Panc1 (cell line): ENCODE measurements around the gene RASL10A. TPM values are rescaled to one million over a fixed set of nuclear protein-coding genes. Genes with fewer than 3 reads are reported as not detected.

ENCODE experiments used
- ATAC-seq: fragments of 200-7000 bp; cut with Tn5 transposase; 2 replicates; pipeline ENCODE4 v1.9.1; 2020; ENCODE audit warnings: mild to moderate bottlenecking, moderate library complexity
- BruUV-seq: library from RNA; stranded (reverse); fragments of 400-500 nt; replicated peaks from 2 replicates; lab custom pipeline; 2021; lab: Mats Ljungman, UMichigan
- CTCF ChIA-PET: fragments of 300-600 bp; sonication (Branson Sonifier 250); formaldehyde crosslinking; loops from one replicate; lab custom pipeline; 2022; ENCODE audit warnings: antibody characterized with exemption; lab: Charles Lee
- POLR2A ChIA-PET: fragments of 300-600 bp; sonication (Branson Sonifier 250); formaldehyde crosslinking; loops from one replicate; lab custom pipeline; 2022; ENCODE audit warnings: antibody characterized with exemption; lab: Charles Lee
- DNase-seq: peaks from one replicate; pipeline ENCODE4 v3.0.0-alpha.2; 2010; ENCODE audit warnings: low read depth, low spot score
- H3K27ac ChIP-seq: 2 replicates; pipeline ENCODE4 v1.5.1; 2011; ENCODE audit warnings: mild to moderate bottlenecking, low read length, inconsistent platforms
- H3K27me3 ChIP-seq: fragments of 200-500 bp; sonication (Bioruptor generic); 2 replicates; pipeline ENCODE4 v1.6.0; 2014; ENCODE audit warnings: low read length, inconsistent platforms; ENCODE audit not compliant: control insufficient read depth, insufficient read depth
- H3K36me3 ChIP-seq: fragments of 200-500 bp; sonication (Bioruptor generic); 2 replicates; pipeline ENCODE4 v1.5.1; 2014; ENCODE audit warnings: inconsistent platforms, mild to moderate bottlenecking, low read length, moderate library complexity; ENCODE audit not compliant: control insufficient read depth, insufficient read depth
- H3K4me1 ChIP-seq: 2 replicates; pipeline ENCODE4 v1.5.1; 2011; ENCODE audit warnings: inconsistent platforms, mild to moderate bottlenecking, low read length, moderate library complexity; ENCODE audit not compliant: control insufficient read depth, insufficient read depth
- H3K4me3 ChIP-seq, 2 experiments: 2 replicates each; pipeline ENCODE4 v1.5.1; 2011 to 2012; ENCODE audit warnings: low read depth in 2 of 2, low read length in 2 of 2, mild to moderate bottlenecking in 2 of 2, inconsistent platforms in 1 of 2, moderate library complexity in 1 of 2
- H3K9me3 ChIP-seq: fragments of 200-500 bp; sonication (Bioruptor generic); 2 replicates; pipeline ENCODE4 v1.5.1; 2014; ENCODE audit warnings: low read depth, mild to moderate bottlenecking, inconsistent platforms, low read length, moderate library complexity; ENCODE audit not compliant: control insufficient read depth, insufficient read depth
- POLR2AphosphoS5 ChIP-seq: IDR thresholded peaks from 2 replicates; pipeline ENCODE4 v1.6.1; 2012; ENCODE audit warnings: mild to moderate bottlenecking, low read depth, low read length, moderate library complexity
- SIN3A ChIP-seq: IDR thresholded peaks from 2 replicates; pipeline ENCODE4 v1.6.1; 2012; ENCODE audit warnings: low read depth, mild to moderate bottlenecking, low read length, moderate library complexity, borderline replicate concordance; ENCODE audit not compliant: insufficient read depth
- TCF7L2 ChIP-seq: IDR thresholded peaks from 2 replicates; pipeline ENCODE4 v1.6.1; 2011; ENCODE audit warnings: mild to moderate bottlenecking, low read depth, low read length, inconsistent platforms
- in situ Hi-C: cut with HindIII; loops from 2 replicates; pipeline ENCODE4 v1.10.0; 2016; ENCODE audit warnings: low sequenced_read_pairs, low pct_unique_long_range_greater_than_20kb
- intact Hi-C: fragments of 100-400 bp; cut with micrococcal nuclease; formaldehyde crosslinking; loops from one replicate; pipeline ENCODE4 v1.10.0; 2022; ENCODE audit not compliant: unreplicated experiment
- total RNA-seq: library from RNA; stranded (reverse); gene quantifications from one replicate; pipeline ENCODE4 v1.2.1, GENCODE V29; 2021; ENCODE audit not compliant: unreplicated experiment
- TF ChIP-seq, protein P1 (sequence below): fragments of 450-650 bp; IDR thresholded peaks from 2 replicates; pipeline ENCODE4 v1.5.1; 2017; ENCODE audit warnings: mild to moderate bottlenecking
- TF ChIP-seq, protein P2 (sequence below), 2 experiments: IDR thresholded peaks; 2 replicates each; pipeline ENCODE4 v1.6.1; 2011 to 2012; ENCODE audit warnings: low read depth in 2 of 2, control low read depth in 1 of 2, low read length in 1 of 2, mild to moderate bottlenecking in 1 of 2, moderate library complexity in 1 of 2; ENCODE audit not compliant: insufficient read depth in 1 of 2

Gene RASL10A
- total RNA-seq, 1 experiment from 2014 or later: 2.6 TPM

DNA sequence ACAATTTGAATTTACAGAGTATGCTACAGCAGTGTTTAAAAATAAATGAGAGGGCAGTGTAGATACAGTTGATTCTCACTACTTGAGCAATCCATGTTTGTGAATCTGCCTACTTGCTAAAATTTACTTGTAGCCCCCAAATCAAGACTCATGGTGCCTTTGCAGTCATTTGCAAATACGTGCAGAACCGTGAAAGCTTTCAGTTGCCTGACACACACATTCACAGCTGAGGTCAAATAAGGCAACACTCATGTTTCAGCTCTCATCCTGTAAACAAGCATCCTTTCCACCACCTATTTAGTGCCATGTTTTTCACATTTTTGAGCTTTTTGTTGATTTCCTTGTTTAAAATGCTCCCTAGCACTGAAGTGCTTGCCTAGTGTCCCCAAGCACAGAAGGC is 32.5 kb upstream of the RASL10A start:
- no peaks in the 10 kb centered on the region for H3K27me3 ChIP-seq
- peaks cover 7% of the 10 kb centered on the region for H3K36me3 ChIP-seq
- peaks cover 4% of the 10 kb centered on the region for H3K4me1 ChIP-seq
- ATAC-seq (no peak), DNase-seq (no peak)
- no peak overlapping the region for H3K4me3 ChIP-seq
- no TSS peak for BruUV-seq
- intact Hi-C loops: no loop called here
- no peak overlapping the region for H3K27ac ChIP-seq
- TF ChIP-seq SIN3A: no peak
- TF ChIP-seq POLR2AphosphoS5: no peak
- TF ChIP-seq, protein P1, sequence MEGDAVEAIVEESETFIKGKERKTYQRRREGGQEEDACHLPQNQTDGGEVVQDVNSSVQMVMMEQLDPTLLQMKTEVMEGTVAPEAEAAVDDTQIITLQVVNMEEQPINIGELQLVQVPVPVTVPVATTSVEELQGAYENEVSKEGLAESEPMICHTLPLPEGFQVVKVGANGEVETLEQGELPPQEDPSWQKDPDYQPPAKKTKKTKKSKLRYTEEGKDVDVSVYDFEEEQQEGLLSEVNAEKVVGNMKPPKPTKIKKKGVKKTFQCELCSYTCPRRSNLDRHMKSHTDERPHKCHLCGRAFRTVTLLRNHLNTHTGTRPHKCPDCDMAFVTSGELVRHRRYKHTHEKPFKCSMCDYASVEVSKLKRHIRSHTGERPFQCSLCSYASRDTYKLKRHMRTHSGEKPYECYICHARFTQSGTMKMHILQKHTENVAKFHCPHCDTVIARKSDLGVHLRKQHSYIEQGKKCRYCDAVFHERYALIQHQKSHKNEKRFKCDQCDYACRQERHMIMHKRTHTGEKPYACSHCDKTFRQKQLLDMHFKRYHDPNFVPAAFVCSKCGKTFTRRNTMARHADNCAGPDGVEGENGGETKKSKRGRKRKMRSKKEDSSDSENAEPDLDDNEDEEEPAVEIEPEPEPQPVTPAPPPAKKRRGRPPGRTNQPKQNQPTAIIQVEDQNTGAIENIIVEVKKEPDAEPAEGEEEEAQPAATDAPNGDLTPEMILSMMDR: no peak
- TF ChIP-seq, protein P2, sequence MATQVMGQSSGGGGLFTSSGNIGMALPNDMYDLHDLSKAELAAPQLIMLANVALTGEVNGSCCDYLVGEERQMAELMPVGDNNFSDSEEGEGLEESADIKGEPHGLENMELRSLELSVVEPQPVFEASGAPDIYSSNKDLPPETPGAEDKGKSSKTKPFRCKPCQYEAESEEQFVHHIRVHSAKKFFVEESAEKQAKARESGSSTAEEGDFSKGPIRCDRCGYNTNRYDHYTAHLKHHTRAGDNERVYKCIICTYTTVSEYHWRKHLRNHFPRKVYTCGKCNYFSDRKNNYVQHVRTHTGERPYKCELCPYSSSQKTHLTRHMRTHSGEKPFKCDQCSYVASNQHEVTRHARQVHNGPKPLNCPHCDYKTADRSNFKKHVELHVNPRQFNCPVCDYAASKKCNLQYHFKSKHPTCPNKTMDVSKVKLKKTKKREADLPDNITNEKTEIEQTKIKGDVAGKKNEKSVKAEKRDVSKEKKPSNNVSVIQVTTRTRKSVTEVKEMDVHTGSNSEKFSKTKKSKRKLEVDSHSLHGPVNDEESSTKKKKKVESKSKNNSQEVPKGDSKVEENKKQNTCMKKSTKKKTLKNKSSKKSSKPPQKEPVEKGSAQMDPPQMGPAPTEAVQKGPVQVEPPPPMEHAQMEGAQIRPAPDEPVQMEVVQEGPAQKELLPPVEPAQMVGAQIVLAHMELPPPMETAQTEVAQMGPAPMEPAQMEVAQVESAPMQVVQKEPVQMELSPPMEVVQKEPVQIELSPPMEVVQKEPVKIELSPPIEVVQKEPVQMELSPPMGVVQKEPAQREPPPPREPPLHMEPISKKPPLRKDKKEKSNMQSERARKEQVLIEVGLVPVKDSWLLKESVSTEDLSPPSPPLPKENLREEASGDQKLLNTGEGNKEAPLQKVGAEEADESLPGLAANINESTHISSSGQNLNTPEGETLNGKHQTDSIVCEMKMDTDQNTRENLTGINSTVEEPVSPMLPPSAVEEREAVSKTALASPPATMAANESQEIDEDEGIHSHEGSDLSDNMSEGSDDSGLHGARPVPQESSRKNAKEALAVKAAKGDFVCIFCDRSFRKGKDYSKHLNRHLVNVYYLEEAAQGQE (IDR thresholded peaks at IDR 0.05; ENCODE audit: insufficient read depth in 1 of 2, low read depth in 2 of 2, low read length in 1 of 2): no peak
- TF ChIP-seq TCF7L2: no peak
- ChIA-PET CTCF (no interaction called here), POLR2A (no interaction called here)
- in situ Hi-C loops: no loop called here
- H3K9me3 ChIP-seq: no peaks in the 10 kb centered on the region

DNA sequence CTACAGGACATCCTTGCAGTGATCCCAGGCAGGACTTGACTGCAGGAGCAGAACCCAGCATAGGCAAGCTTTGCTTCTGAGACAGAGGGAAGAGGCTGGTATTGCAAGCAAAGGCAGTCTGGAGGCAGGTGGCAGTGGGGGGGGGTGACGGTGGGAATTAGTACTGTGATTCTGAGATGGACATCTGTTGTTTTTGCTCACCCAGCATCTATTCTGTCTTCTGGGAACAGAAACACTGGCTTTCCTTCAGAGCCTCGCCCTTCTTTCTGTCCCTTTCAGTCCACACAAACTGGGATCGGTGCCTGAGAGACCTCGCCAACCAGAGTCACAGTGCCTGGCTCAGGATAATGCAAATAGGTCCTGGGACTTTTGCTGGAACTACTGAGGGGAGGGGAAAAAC is 31.2 kb upstream of the RASL10A start:
- in situ Hi-C loops (no loop called here), intact Hi-C loops (no loop called here)
- TF ChIP-seq, protein P1: no peak
- TF ChIP-seq, protein P2 (IDR thresholded peaks at IDR 0.05; ENCODE audit: insufficient read depth in 1 of 2, low read depth in 2 of 2, low read length in 1 of 2): no peak
- TF ChIP-seq TCF7L2: no peak
- ChIA-PET CTCF (no interaction called here), POLR2A (no interaction called here)
- BruUV-seq: no TSS peak
- ATAC-seq: no peak
- Histone ChIP-seq H3K27me3 (no peaks in the 10 kb centered on the region), H3K36me3 (peaks cover 7% of the 10 kb centered on the region), H3K27ac (no peak overlapping the region), H3K9me3 (no peaks in the 10 kb centered on the region), H3K4me3 (no peak overlapping the region), H3K4me1 (peaks cover 4% of the 10 kb centered on the region)
- DNase-seq: no peak
